ENCODE data around the gene HYKK.
"Not testable (repeated sequence)": the region's sequence is repeated elsewhere in the genome, so short reads cannot be mapped to it uniquely, and the experiment has no call there.

HYKK gene

GRCh38 chr15:78540141-78540870 lies 32.9 kb downstream of the HYKK start, which contains the start of gene PSMA4:
Gene PSMA4 (plus strand): TSS chr15:78540444. CDS start chr15:78541928, 1,484 bp downstream.
- peak; percentile 95 for DNase-seq (ENCODE audit: low read depth)

GRCh38 chr15:78540871-78541743 lies 33.7 kb downstream of the HYKK start:
- no peak for DNase-seq (ENCODE audit: low read depth)

GRCh38 chr15:78541744-78542034 lies 34.3 kb downstream of the HYKK start:
- no peak for DNase-seq (ENCODE audit: low read depth)

- DNase-seq (ENCODE audit: low read depth): no peak
Measured at GRCh38 chr15:78542647-78543046, 35.3 kb downstream of the HYKK start.

- no peak for DNase-seq (ENCODE audit: low read depth)
Measured at GRCh38 chr15:78550194-78550593, 42.8 kb downstream of the HYKK start.

GRCh38 chr15:78550815-78551214 lies 43.4 kb downstream of the HYKK start:
- DNase-seq (ENCODE audit: low read depth): no peak

- no peak for DNase-seq (ENCODE audit: low read depth)
Measured at GRCh38 chr15:78551902-78552301, 44.5 kb downstream of the HYKK start.

- DNase-seq (ENCODE audit: low read depth): no peak
Measured at GRCh38 chr15:78552597-78552996, 45.2 kb downstream of the HYKK start.

- DNase-seq (ENCODE audit: low read depth): not testable (repeated sequence)
Measured at GRCh38 chr15:78560201-78560600, 52.8 kb downstream of the HYKK start.

GRCh38 chr15:78561490-78561889 lies 54.1 kb downstream of the HYKK start:
- no peak for DNase-seq (ENCODE audit: low read depth)

GRCh38 chr15:78563092-78563491 lies 55.7 kb downstream of the HYKK start:
- no peak for DNase-seq (ENCODE audit: low read depth)

- DNase-seq (ENCODE audit: low read depth): no peak
Measured at GRCh38 chr15:78564743-78565096, 57.3 kb downstream of the HYKK start.

GRCh38 chr15:78565097-78565950 lies 57.9 kb downstream of the HYKK start, which contains the start of gene CHRNA5:
Gene CHRNA5 (plus strand): TSS chr15:78565520. CDS start chr15:78565720, 200 bp downstream.
- DNase-seq (ENCODE audit: low read depth): peak; percentile 44

GRCh38 chr15:78565951-78566774 lies 58.8 kb downstream of the HYKK start:
- DNase-seq (ENCODE audit: low read depth): no peak

- no peak for DNase-seq (ENCODE audit: low read depth)
Measured at GRCh38 chr15:78567531-78567930, 60.2 kb downstream of the HYKK start.

- no peak for DNase-seq (ENCODE audit: low read depth)
Measured at GRCh38 chr15:78570710-78571109, 63.3 kb downstream of the HYKK start.

GRCh38 chr15:78571382-78571781 lies 64.0 kb downstream of the HYKK start:
- no peak for DNase-seq (ENCODE audit: low read depth)

GRCh38 chr15:78573416-78573815 lies 66.0 kb downstream of the HYKK start:
- DNase-seq (ENCODE audit: low read depth): no peak

- DNase-seq (ENCODE audit: low read depth): no peak
Measured at GRCh38 chr15:78574944-78575343, 67.6 kb downstream of the HYKK start.

All from activated gamma-delta T cell treated with anti-CD3 and anti-CD28 coated beads, Interleukin-2, amount 50 U/mL, for 16 hours (primary cell).